GM21717 (cell line): ENCODE results near the gene PCDH10.
"Not testable (repeated sequence)": the region's sequence is repeated elsewhere in the genome, so short reads cannot be mapped to it uniquely, and the experiment has no call there.

Experiments
- ATAC-seq: cut with Tn5 transposase; IDR thresholded peaks from one replicate; pipeline ENCODE4 v1.9.1; 2021; ENCODE audit warnings: mild to moderate bottlenecking, moderate library complexity; ENCODE audit not compliant: unreplicated experiment

PCDH10 gene

DNA sequence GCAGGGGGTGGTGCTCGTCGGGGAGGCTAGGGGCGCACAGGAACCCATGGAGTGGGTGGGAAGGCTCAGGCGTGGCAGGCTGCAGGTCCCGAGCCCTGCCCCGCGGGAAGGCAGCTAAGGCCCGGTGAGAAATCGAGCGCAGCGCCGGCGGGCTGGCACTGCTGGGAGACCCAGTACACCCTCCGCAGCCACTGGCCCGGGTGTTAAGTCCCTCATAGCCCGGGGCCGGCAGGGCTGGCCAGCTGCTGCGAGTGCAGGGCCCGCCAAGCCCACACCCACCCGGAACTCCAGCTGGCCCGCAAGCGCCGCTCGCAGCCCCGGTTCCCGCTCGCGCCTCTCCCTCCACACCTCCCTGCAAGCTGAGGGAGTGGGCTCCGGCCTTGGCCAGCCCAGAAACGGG, 91.4 kb downstream of the PCDH10 start:
- ATAC-seq, result not testable (repeated sequence)
